Keratinocyte (primary cell): ENCODE data around the gene CCRL2.

Source experiments
- CTCF ChIP-seq, 3 experiments: IDR thresholded peaks in 1 of 3; conservative IDR thresholded peaks in 1 of 3; optimal IDR thresholded peaks in 1 of 3; 2 replicates in 2 of 3; 3 replicates in 1 of 3; pipeline versions ENCODE3 to v1.5.1; 2011; ENCODE audit warnings: low read length in 3 of 3, mild to moderate bottlenecking in 3 of 3, moderate library complexity in 2 of 3, control low read depth in 1 of 3, inconsistent platforms in 1 of 3; ENCODE audit not compliant: insufficient read depth in 2 of 3; ENCODE audit errors: extremely low read depth in 1 of 3
- EZH2 ChIP-seq: IDR thresholded peaks from one replicate; pipeline ENCODE4 v1.6.1; 2012; ENCODE audit warnings: inconsistent platforms, mild to moderate bottlenecking, low read length, moderate library complexity

- no peak for TF ChIP-seq CTCF (optimal IDR thresholded peaks at IDR 0.05 in 1 of 3, IDR thresholded peaks at IDR 0.05 in 1 of 3, conservative IDR thresholded peaks at IDR 0.05 in 1 of 3; ENCODE audit: extremely low read depth in 1 of 3, insufficient read depth in 2 of 3, low read length in 3 of 3)
- no peak for TF ChIP-seq EZH2
Observed at GRCh38 chr3:46423588-46423987, 16.5 kb downstream of the CCRL2 start.
